Pancreas (tissue), 10 donors: ENCODE results near the gene MLF1. TPM values are rescaled to one million over a fixed set of nuclear protein-coding genes. Genes with fewer than 3 reads are reported as not detected.

Experiments
- ATAC-seq, 4 donors: fragments of 200-7000 bp; cut with Tn5 transposase; one replicate each; pipeline versions ENCODE4 v1.8.0 to v1.9.1; 2020; ENCODE audit warnings: mild to moderate bottlenecking in 4 of 4, moderate library complexity in 4 of 4
- DNase-seq, 6 donors: peaks; one replicate each; pipeline ENCODE4 v3.0.0-alpha.2; 2020
- FAIRE-seq: peaks from 2 replicates; lab custom pipeline; 2012; peaks lifted over from hg19 to GRCh38; lab: Jason Lieb, UNC
- H3K27ac ChIP-seq, 4 donors: fragments of 200-600 bp; sonication (generic); 1 replicate in 3 of 4; 2 replicates in 1 of 4; pipeline versions ENCODE4 v1.5.0 to v1.8.0; 2020
- H3K27me3 ChIP-seq, 4 donors: fragments of 200-600 bp; one replicate each; pipeline ENCODE4 v1.8.0; 2021
- H3K36me3 ChIP-seq, 3 donors: fragments of 200-600 bp; sonication (generic) in 1 of 3; one replicate each; pipeline versions ENCODE4 v1.5.0 to v1.8.0; 2020 to 2021
- H3K4me1 ChIP-seq, 3 donors: fragments of 200-600 bp; one replicate each; pipeline ENCODE4 v1.8.0; 2021
- H3K4me3 ChIP-seq, 4 donors: fragments of 200-600 bp; sonication (generic) in 2 of 4; one replicate each; pipeline versions ENCODE4 v1.5.0 to v1.8.0; 2020 to 2021
- H3K9me3 ChIP-seq, 4 donors: fragments of 200-600 bp; one replicate each; pipeline ENCODE4 v1.8.0; 2021
- CTCF ChIP-seq, 4 donors: fragments of 200-600 bp; sonication (generic) in 3 of 4; IDR thresholded peaks; one replicate each; pipeline versions ENCODE4 v1.5.0 to v1.8.0; 2021; ENCODE audit warnings: antibody characterized with exemption in 4 of 4
- WGBS, 2 donors: extraction: QIAGEN DNeasy Blood & Tissue Kit; methylation state at CpG; one replicate each; pipeline ENCODE4 v1.1.7; 2013; 5-methylcytosine and 5-hydroxymethylcytosine counted together
- intact Hi-C, 3 donors: fragments of 100-400 bp; cut with DNase I; formaldehyde crosslinking; loops; one replicate each; pipeline versions ENCODE4 v1.11.1 to v1.14.2; 2022
- polyA plus RNA-seq, 2 donors: library from polyadenylated mRNA; stranded (reverse); fragments of 200-250 nt; gene quantifications; one replicate each; pipeline ENCODE4 v1.2.3, GENCODE V29; 2013
- total RNA-seq, 6 donors: library from RNA; stranded (reverse); fragmentation: NEBNext Ultra II Directional in 4 of 6; extraction: Animal tissue kit (Norgen Biotek cat#: 25700) in 4 of 6; gene quantifications; one replicate each; pipeline versions ENCODE4 v1.2.1 to v1.2.4, GENCODE V29; 2021 to 2023
- donor health status: healthy with polysubstance abuse.
- donor health status: DM: no; HTN: no; CAD: no; lungs with moderate emphysema.
- donor health status: DM: no; HTN: no; CAD: no.
- donor health status: control.
- donor health status: control.
- donor health status: Bipolar disorder and iron deficiency.
- donor health status: DM: yes; HTN: yes; CAD: no.
- donor health status: DM: no; HTN: no; CAD: no.
- donor health status: DM: no; HTN: no; CAD: no.
- donor health status: DM: yes; HTN: yes; CAD: no.

MLF1 gene
- total and polyA plus RNA-seq, 8 donors: 1.2 to 12.0 (median 3.6) TPM

GRCh38 chr3:158552124-158552523 is 18.9 kb upstream of the MLF1 start:
- Histone ChIP-seq H3K4me1 (no peaks in the 10 kb centered on the region), H3K36me3 (no peaks in the 10 kb centered on the region), H3K27me3 (no peaks in the 10 kb centered on the region), H3K9me3 (no peaks in the 10 kb centered on the region), H3K4me3 (no peak overlapping the region), H3K27ac (no peak overlapping the region)
- intact Hi-C loops: no loop called here
- ATAC-seq (no peak), DNase-seq (no peak), FAIRE-seq (no peak)
- TF ChIP-seq CTCF (IDR thresholded peaks at IDR 0.05): no peak
- 65 to 67% methylated on average over 2 of the region's 2 CpGs for WGBS, 2 donors

- no peak for DNase-seq
- H3K36me3 ChIP-seq: no peaks in the 10 kb centered on the region
- no peak for TF ChIP-seq CTCF (IDR thresholded peaks at IDR 0.05)
- H3K4me1 ChIP-seq: no peaks in the 10 kb centered on the region
- ATAC-seq: no peak
- 70 to 83% methylated on average over 4 of the region's 4 CpGs for WGBS, 2 donors
- no peak overlapping the region for H3K4me3 ChIP-seq
- intact Hi-C loops: no loop called here
- FAIRE-seq: no peak
- no peak overlapping the region for H3K27ac ChIP-seq
- no peaks in the 10 kb centered on the region for H3K27me3 ChIP-seq
- H3K9me3 ChIP-seq: peaks cover 0 to 3% (median 0%) of the 10 kb centered on the region in 4 donors
Measured at GRCh38 chr3:158559504-158559903, 11.5 kb upstream of the MLF1 start.

- no peak for ATAC-seq
Measured at GRCh38 chr3:158560979-158561378, 10.0 kb upstream of the MLF1 start.

GRCh38 chr3:158562674-158563073 is 8.3 kb upstream of the MLF1 start:
- no peaks in the 10 kb centered on the region for H3K27me3 ChIP-seq
- FAIRE-seq: no peak
- no peaks in the 10 kb centered on the region for H3K36me3 ChIP-seq
- 66 to 67% methylated on average over 5 of the region's 5 CpGs for WGBS, 2 donors
- DNase-seq: no peak
- H3K9me3 ChIP-seq: peaks cover 0 to 3% (median 0%) of the 10 kb centered on the region in 4 donors
- no peak for TF ChIP-seq CTCF (IDR thresholded peaks at IDR 0.05)
- no peaks in the 10 kb centered on the region for H3K4me1 ChIP-seq
- H3K4me3 ChIP-seq: no peak overlapping the region
- no peak overlapping the region for H3K27ac ChIP-seq
- ATAC-seq: no peak
- intact Hi-C loops: no loop called here

More at GRCh38 chr3:158560979-158561378, 10.0 kb upstream of the MLF1 start:
- no peak overlapping the region for H3K4me3 ChIP-seq
- DNase-seq (no peak), FAIRE-seq (no peak)
- H3K4me1 ChIP-seq: no peaks in the 10 kb centered on the region
- TF ChIP-seq CTCF (IDR thresholded peaks at IDR 0.05): no peak
- H3K27ac ChIP-seq: no peak overlapping the region
- intact Hi-C loops: no loop called here
- WGBS, 2 donors: 93 to 100% methylated on average over 1 of the region's 1 CpG
- no peaks in the 10 kb centered on the region for H3K27me3 ChIP-seq
- no peaks in the 10 kb centered on the region for H3K36me3 ChIP-seq
- H3K9me3 ChIP-seq: peaks cover 0 to 3% (median 0%) of the 10 kb centered on the region in 4 donors

- Histone ChIP-seq H3K36me3 (no peaks in the 10 kb centered on the region), H3K4me3 (no peak overlapping the region), H3K27me3 (no peaks in the 10 kb centered on the region), H3K9me3 (peaks cover 0 to 3% (median 0%) of the 10 kb centered on the region in 4 donors), H3K27ac (no peak overlapping the region), H3K4me1 (no peaks in the 10 kb centered on the region)
- no peak for TF ChIP-seq CTCF (IDR thresholded peaks at IDR 0.05)
- FAIRE-seq (no peak), DNase-seq (no peak), ATAC-seq (no peak)
- intact Hi-C loops: no loop called here
Measured at GRCh38 chr3:158563076-158563475, 7.9 kb upstream of the MLF1 start.
